ENCODE results near the gene SLC16A12. TPM values are rescaled to one million over a fixed set of nuclear protein-coding genes. Genes with fewer than 3 reads are reported as not detected.
"Not testable (repeated sequence)": the region's sequence is repeated elsewhere in the genome, so short reads cannot be mapped to it uniquely, and the experiment has no call there.

The SLC16A12 gene
- total RNA-seq, 2 donors from 2014 or later = not detected

- Mint-ChIP-seq H3K36me3 (no peaks in the 10 kb centered on the region), H3K9me3 (no peaks in the 10 kb centered on the region), H3K27ac (no peak overlapping the region)
- ATAC-seq (no peak), DNase-seq (ENCODE audit: low spot score in 2 of 2) (no peak)
These were observed 17.8 kb upstream of the SLC16A12 start for GRCh38 chr10:89553064-89553734.

GRCh38 chr10:89552213-89552612 is 16.8 kb upstream of the SLC16A12 start:
- H3K9me3 Mint-ChIP-seq = no peaks in the 10 kb centered on the region
- no peaks in the 10 kb centered on the region for H3K36me3 Mint-ChIP-seq
- DNase-seq (ENCODE audit: low spot score in 2 of 2) (no peak), ATAC-seq (no peak)
- H3K27ac Mint-ChIP-seq = no peak overlapping the region

GRCh38 chr10:89550509-89550908 is 15.1 kb upstream of the SLC16A12 start:
- no peaks in the 10 kb centered on the region for H3K36me3 Mint-ChIP-seq
- H3K27ac Mint-ChIP-seq = no peak overlapping the region
- no peaks in the 10 kb centered on the region for H3K9me3 Mint-ChIP-seq
- ATAC-seq (no peak), DNase-seq (ENCODE audit: low spot score in 2 of 2) (no peak)

GRCh38 chr10:89549510-89549909 is 14.1 kb upstream of the SLC16A12 start:
- H3K9me3 Mint-ChIP-seq = no peaks in the 10 kb centered on the region
- H3K36me3 Mint-ChIP-seq = no peaks in the 10 kb centered on the region
- ATAC-seq = no peak
- no peak overlapping the region for H3K27ac Mint-ChIP-seq
- no peak for DNase-seq (ENCODE audit: low spot score in 2 of 2)

DNA sequence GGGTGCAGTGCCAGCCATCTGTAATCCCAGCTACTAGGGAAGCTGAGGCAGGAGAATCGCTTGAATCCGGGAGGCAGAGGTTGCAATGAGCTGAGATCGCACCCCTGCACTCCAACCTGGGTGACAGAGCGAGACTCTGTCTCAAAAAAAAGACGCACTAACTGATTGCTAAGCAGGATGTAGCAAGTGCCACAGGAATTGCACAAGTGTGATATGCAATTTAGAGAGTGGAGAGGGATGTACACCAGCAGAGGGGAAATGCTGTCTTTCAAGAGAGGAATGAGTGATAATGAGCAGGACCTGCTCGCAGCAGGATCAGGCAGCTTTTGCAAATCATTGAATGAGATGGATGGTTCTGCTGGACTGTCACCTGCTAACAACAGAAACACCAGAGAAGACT is 13.3 kb upstream of the SLC16A12 start:
- no peak for DNase-seq (ENCODE audit: low spot score in 2 of 2)
- no peaks in the 10 kb centered on the region for H3K36me3 Mint-ChIP-seq
- no peaks in the 10 kb centered on the region for H3K9me3 Mint-ChIP-seq
- ATAC-seq = no peak
- no peak overlapping the region for H3K27ac Mint-ChIP-seq

GRCh38 chr10:89547853-89548513 is 12.6 kb upstream of the SLC16A12 start:
- no peak for ATAC-seq
- H3K27ac Mint-ChIP-seq = no peak overlapping the region
- H3K36me3 Mint-ChIP-seq = no peaks in the 10 kb centered on the region
- DNase-seq (ENCODE audit: low spot score in 2 of 2) = no peak
- no peaks in the 10 kb centered on the region for H3K9me3 Mint-ChIP-seq

DNA sequence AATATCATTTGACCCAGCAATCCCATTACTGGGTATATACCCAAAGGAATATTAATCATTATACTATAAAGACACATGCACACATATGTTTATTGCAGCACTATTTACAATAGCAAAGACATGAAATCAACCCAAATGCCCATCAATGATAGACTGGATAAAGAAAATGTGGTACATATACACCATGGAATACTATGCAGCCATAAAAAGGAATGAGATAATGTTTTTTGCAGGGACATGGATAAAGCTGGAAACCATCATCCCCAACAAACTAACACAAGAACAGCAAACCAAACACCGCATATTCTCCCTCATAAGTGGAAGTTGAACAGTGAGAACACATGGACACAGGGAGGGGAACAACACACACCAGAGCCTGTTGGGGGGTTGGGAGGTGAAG is 11.3 kb upstream of the SLC16A12 start:
- not testable (repeated sequence) for H3K9me3 Mint-ChIP-seq; H3K36me3 Mint-ChIP-seq; ATAC-seq; DNase-seq (ENCODE audit: low spot score in 2 of 2); H3K27ac Mint-ChIP-seq

GRCh38 chr10:89543841-89544240 is 8.4 kb upstream of the SLC16A12 start:
- no peaks in the 10 kb centered on the region for H3K36me3 Mint-ChIP-seq
- DNase-seq (ENCODE audit: low spot score in 2 of 2) (no peak), ATAC-seq (no peak)
- H3K27ac Mint-ChIP-seq = no peak overlapping the region
- H3K9me3 Mint-ChIP-seq = no peaks in the 10 kb centered on the region

GRCh38 chr10:89540420-89540949 is 5.1 kb upstream of the SLC16A12 start:
- Mint-ChIP-seq H3K27ac (no peak overlapping the region), H3K9me3 (no peaks in the 10 kb centered on the region), H3K36me3 (no peaks in the 10 kb centered on the region)
- ATAC-seq = no peak
- DNase-seq (ENCODE audit: low spot score in 2 of 2) = no peak

- Mint-ChIP-seq H3K36me3 (peaks cover 0 to 4% of the 10 kb centered on the region in 2 donors), H3K27ac (no peak overlapping the region), H3K9me3 (no peaks in the 10 kb centered on the region)
- ATAC-seq = no peak
- DNase-seq (ENCODE audit: low spot score in 2 of 2) = no peak
These were observed 2.0 kb upstream of the SLC16A12 start for GRCh38 chr10:89537364-89537763.

DNA sequence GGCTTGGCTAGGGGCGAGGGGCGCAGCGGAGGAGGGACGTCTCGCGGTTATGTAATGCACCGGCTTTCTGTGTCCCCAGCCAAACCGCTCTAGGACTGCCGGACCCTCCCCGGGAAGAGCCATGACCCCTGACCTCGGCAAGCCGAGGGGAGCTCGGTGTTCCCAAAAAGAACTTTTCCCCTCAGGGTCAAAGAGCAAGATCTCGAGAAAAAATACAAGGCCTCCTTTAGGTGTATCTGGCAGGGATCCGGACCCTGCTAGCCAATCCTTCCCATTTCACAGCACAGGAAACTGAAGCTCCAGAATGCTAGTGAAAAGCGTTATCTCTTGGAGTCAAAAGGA is 590 bp upstream of the SLC16A12 start:
- no peak for DNase-seq (ENCODE audit: low spot score in 2 of 2)
- no peak overlapping the region for H3K27ac Mint-ChIP-seq
- H3K9me3 Mint-ChIP-seq = no peaks in the 10 kb centered on the region
- no peak for ATAC-seq
- peaks cover 0 to 4% of the 10 kb centered on the region in 2 donors for H3K36me3 Mint-ChIP-seq

DNA sequence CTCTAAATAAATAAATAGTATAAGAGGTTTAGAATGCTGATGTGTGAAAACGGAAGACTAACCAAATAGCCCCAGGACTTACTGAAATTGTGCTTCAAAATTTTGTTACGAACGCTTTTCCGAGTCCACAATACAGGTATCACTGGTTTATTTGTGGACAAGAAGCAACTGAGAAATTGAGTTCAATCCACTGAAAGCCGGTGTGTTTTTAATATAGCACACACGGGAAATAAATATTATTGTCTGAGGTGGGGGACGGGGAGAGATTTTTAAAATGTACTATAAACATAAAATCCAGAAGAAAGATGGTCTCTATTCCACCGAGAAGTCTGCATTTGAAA is 598 bp downstream of the SLC16A12 start:
- peaks cover 0 to 4% of the 10 kb centered on the region in 2 donors for H3K36me3 Mint-ChIP-seq
- no peak overlapping the region for H3K27ac Mint-ChIP-seq
- no peaks in the 10 kb centered on the region for H3K9me3 Mint-ChIP-seq
- no peak for DNase-seq (ENCODE audit: low spot score in 2 of 2)
- ATAC-seq = no peak

- DNase-seq (ENCODE audit: low spot score in 2 of 2) (no peak), ATAC-seq (no peak)
- Mint-ChIP-seq H3K27ac (no peak overlapping the region), H3K36me3 (peaks cover 0 to 4% of the 10 kb centered on the region in 2 donors), H3K9me3 (no peaks in the 10 kb centered on the region)
These were observed 2.9 kb downstream of the SLC16A12 start for GRCh38 chr10:89532476-89532875.

- Mint-ChIP-seq H3K9me3 (no peaks in the 10 kb centered on the region), H3K27ac (no peak overlapping the region), H3K36me3 (peaks cover 0 to 4% of the 10 kb centered on the region in 2 donors)
- ATAC-seq = no peak
- DNase-seq (ENCODE audit: low spot score in 2 of 2) = no peak
These were observed 4.0 kb downstream of the SLC16A12 start for GRCh38 chr10:89531359-89531758.

DNA sequence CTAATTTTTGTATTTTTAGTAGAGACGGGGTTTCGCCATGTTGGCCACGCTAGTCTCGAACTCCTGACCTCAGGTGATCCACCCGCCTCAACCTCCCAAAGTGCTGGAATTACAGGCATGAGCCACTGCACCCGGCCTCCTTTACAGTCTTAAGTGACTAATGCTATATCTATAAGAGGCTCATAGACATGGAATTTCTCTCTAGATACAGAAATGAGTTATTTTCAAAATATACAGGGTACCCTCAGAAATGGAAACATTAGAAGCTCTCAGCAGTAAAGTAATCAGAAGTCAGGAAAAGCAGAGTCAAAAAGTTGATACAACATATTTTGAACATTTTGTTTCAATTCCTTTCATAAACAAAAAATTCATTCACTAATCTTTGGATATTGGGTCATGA is 5.7 kb downstream of the SLC16A12 start:
- not testable (repeated sequence) for H3K9me3 Mint-ChIP-seq; DNase-seq (ENCODE audit: low spot score in 2 of 2); H3K36me3 Mint-ChIP-seq; ATAC-seq; H3K27ac Mint-ChIP-seq

GRCh38 chr10:89526358-89526757 is 9.0 kb downstream of the SLC16A12 start:
- Mint-ChIP-seq H3K9me3 (no peaks in the 10 kb centered on the region), H3K27ac (no peak overlapping the region), H3K36me3 (no peaks in the 10 kb centered on the region)
- DNase-seq (ENCODE audit: low spot score in 2 of 2) (no peak), ATAC-seq (no peak)

GRCh38 chr10:89525556-89525955 is 9.8 kb downstream of the SLC16A12 start:
- no peak overlapping the region for H3K27ac Mint-ChIP-seq

GRCh38 chr10:89524279-89524678 is 11.1 kb downstream of the SLC16A12 start:
- no peaks in the 10 kb centered on the region for H3K36me3 Mint-ChIP-seq
- ATAC-seq (no peak), DNase-seq (ENCODE audit: low spot score in 2 of 2) (no peak)
- no peak overlapping the region for H3K27ac Mint-ChIP-seq
- no peaks in the 10 kb centered on the region for H3K9me3 Mint-ChIP-seq

More at GRCh38 chr10:89525556-89525955, 9.8 kb downstream of the SLC16A12 start:
- Mint-ChIP-seq H3K36me3 (no peaks in the 10 kb centered on the region), H3K9me3 (no peaks in the 10 kb centered on the region)
- no peak for ATAC-seq
- no peak for DNase-seq (ENCODE audit: low spot score in 2 of 2)

All from activated naive CD4-positive, alpha-beta T cell treated with anti-CD3 and anti-CD28 coated beads, Interleukin-2, amount 50 U/mL, for 72 hours (primary cell).